Measurements from ENCODE around the gene URB2. TPM values are rescaled to one million over a fixed set of nuclear protein-coding genes. Genes with fewer than 3 reads are reported as not detected.

URB2 gene
- total RNA-seq, 2 donors from 2014 or later: 18.6 to 20.3 TPM

- Histone ChIP-seq H3K36me3 (ENCODE audit: control insufficient read depth, insufficient read depth, low read length) (no peaks in the 10 kb centered on the region), H3K4me1 (ENCODE audit: control insufficient read depth, insufficient read depth, low read length) (no peaks in the 10 kb centered on the region), H3K4me3 (ENCODE audit: low read length) (no peak overlapping the region), H3K27ac (ENCODE audit: low read depth, low read length) (no peak overlapping the region), H3K27me3 (ENCODE audit: control insufficient read depth, insufficient read depth, low read length, poor library complexity, severe bottlenecking) (no peaks in the 10 kb centered on the region), H3K9me3 (ENCODE audit: control insufficient read depth, low read length) (peaks cover 5% of the 10 kb centered on the region), H3K9ac (ENCODE audit: extremely low read depth, low read length, poor library complexity, severe bottlenecking) (no peak overlapping the region)
- DNase-seq: no peak
- H3K27me3 Mint-ChIP-seq (ENCODE audit: insufficient read depth): no peaks in the 10 kb centered on the region
- peaks cover 4% of the 10 kb centered on the region for H3K36me3 Mint-ChIP-seq (ENCODE audit: low read depth)
- 94 to 96% methylated on average over 4 to 6 of the region's 6 CpGs for WGBS, 2 experiments (ENCODE audit: insufficient coverage in 1 of 2, insufficient read length in 1 of 2)
- H3K9me3 Mint-ChIP-seq: peaks cover 31% of the 10 kb centered on the region
- H3K4me1 Mint-ChIP-seq: no peaks in the 10 kb centered on the region
- no peak overlapping the region for H3K4me3 Mint-ChIP-seq
- no peak overlapping the region for H3K27ac Mint-ChIP-seq
- no peak for TF ChIP-seq CTCF (conservative IDR thresholded peaks at IDR 0.05)
Observed at GRCh38 chr1:229709500-229710013, 83.5 kb downstream of the URB2 start.

Other genes with a start within 250 kb of the URB2 start
- 10 to 100 TPM in 1 of 2 donors, 1 to 10 TPM in 1; 8.2 to 17.3 TPM for gene ACTA1, start 192.2 kb upstream of the URB2 start, total RNA-seq
- 10 to 100 TPM; 67.8 to 68.4 TPM for gene NUP133, start 117.9 kb upstream of the URB2 start, total RNA-seq
- gene ABCB10, start 67.5 kb upstream of the URB2 start, total RNA-seq: 10 to 100 TPM; 14.6 to 18.1 TPM
- gene TAF5L, start 125 bp upstream of the URB2 start, total RNA-seq: 10 to 100 TPM; 13.1 to 17.7 TPM

Data from endodermal cell (in vitro differentiated cells).